Measurements from ENCODE around the gene PLEKHM3. TPM values are rescaled to one million over a fixed set of nuclear protein-coding genes. Genes with fewer than 3 reads are reported as not detected.
"Not testable (repeated sequence)": the region's sequence is repeated elsewhere in the genome, so short reads cannot be mapped to it uniquely, and the experiment has no call there.

PLEKHM3 gene
- polyA plus RNA-seq, 3 donors = 12.4 to 15.3 (median 13.9) TPM

DNA sequence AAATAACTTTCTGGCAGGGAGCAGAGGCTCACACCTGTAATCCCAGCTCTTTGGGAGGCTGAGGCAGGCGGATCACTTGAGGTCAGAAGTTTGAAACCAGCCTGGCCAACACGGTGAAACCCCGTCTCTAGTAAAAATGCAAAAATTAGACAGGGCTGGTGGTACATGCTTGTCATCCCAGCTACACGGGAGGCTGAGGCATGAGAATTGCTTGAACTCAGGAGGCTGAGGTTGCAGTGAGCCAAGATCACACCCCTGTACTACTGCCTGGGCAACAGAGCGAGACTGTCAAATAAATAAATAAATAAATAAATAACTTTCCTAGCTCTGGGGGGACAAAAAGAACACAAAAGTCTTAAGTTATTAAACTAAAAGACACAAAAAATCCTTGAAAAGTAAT is 118.8 kb downstream of the PLEKHM3 start:
- DNase-seq (ENCODE audit: extremely low read depth in 1 of 11, low read depth in 9 of 11, low spot score in 4 of 11) = not testable (repeated sequence)

DNA sequence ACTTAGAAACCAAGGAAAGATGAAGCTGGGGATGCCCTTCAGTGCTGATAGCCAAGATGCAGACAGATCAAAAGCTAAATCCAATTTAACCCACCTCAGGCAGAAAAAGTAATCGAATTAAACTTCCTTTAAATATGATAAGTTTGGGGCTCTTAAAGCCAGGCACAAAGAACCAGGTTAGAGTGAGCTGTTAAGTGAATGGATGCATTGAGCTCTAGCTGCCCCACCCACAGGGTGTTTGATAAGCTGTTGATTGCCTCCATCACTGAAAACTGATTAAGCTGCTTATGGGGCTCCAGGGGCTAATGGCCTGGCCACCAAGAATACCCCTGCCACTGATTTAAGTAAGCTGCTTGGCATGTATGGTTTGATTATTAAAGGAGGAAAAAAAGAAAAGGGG is 119.8 kb downstream of the PLEKHM3 start:
- no peak for DNase-seq (ENCODE audit: extremely low read depth in 1 of 11, low read depth in 9 of 11, low spot score in 4 of 11)

GRCh38 chr2:207903236-207903635 is 122.1 kb downstream of the PLEKHM3 start:
- no peak for DNase-seq (ENCODE audit: extremely low read depth in 1 of 11, low read depth in 9 of 11, low spot score in 4 of 11)

GRCh38 chr2:207902821-207903220 is 122.5 kb downstream of the PLEKHM3 start:
- DNase-seq (ENCODE audit: extremely low read depth in 1 of 11, low read depth in 9 of 11, low spot score in 4 of 11) = no peak

DNA sequence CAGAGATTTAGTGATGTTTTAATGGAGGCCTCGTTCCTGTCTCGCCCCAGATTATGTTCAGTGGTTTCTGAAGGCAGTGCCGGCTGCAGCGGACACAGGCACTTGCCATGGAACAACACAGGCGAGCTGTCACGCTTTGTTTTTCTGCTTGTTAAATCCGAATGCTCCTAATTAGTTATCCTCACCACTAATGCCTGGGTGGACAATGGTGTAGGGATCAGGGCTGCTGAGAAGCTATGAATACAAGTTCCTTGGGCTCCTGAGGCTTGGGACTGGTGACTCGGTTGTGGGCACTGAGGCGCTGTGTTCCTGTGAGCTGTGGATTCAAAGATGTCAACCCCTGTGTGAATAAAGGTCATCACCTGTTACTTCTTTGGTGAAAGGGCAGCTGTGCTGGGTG is 123.5 kb downstream of the PLEKHM3 start:
- no peak for DNase-seq (ENCODE audit: extremely low read depth in 1 of 11, low read depth in 9 of 11, low spot score in 4 of 11)

- DNase-seq (ENCODE audit: extremely low read depth in 1 of 11, low read depth in 9 of 11, low spot score in 4 of 11) = no peak
Observed at GRCh38 chr2:207901401-207901800, 123.9 kb downstream of the PLEKHM3 start.

- no peak for DNase-seq (ENCODE audit: extremely low read depth in 1 of 11, low read depth in 9 of 11, low spot score in 4 of 11)
Observed at GRCh38 chr2:207898354-207898695, 127.0 kb downstream of the PLEKHM3 start.

DNA sequence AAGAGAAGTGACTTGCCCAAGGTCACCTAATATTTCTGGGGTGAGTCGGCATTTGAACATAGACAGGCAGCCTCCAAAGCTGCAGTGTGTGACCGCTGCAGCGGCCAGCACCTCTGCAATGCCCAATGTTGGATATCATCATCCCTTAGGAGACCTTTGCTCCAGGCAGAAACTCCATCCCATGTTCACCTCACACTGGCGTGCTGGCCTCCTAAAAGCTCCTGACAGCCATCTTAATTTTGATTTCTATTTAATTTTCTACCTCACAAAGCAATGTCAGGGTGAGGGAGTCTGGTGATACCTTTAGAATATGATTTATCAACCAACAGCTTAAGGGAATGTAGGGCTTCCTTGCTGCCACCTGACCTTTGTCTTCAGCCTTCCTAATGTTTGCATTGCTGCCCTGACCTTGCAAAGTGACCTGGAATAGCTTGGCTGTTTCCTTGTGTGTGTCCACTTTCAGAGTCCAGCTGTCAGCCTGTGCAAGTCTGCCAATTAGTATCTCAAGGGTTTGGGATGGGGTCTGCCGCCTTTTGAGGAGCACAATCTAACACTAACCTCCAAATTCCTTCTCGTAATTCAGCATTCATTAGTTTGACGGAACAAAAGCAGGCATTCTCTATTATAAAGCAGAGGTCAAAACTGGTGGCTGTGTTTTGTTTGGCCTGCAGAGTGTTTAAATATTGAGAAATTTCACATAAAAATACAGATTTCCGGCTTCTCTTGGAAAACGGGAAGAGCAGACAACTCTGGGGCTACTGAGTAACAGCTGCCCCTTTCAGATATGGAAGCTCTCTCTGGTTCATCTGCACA is 127.6 kb downstream of the PLEKHM3 start:
- DNase-seq (ENCODE audit: extremely low read depth in 1 of 11, low read depth in 9 of 11, low spot score in 4 of 11) = no peak

DNA sequence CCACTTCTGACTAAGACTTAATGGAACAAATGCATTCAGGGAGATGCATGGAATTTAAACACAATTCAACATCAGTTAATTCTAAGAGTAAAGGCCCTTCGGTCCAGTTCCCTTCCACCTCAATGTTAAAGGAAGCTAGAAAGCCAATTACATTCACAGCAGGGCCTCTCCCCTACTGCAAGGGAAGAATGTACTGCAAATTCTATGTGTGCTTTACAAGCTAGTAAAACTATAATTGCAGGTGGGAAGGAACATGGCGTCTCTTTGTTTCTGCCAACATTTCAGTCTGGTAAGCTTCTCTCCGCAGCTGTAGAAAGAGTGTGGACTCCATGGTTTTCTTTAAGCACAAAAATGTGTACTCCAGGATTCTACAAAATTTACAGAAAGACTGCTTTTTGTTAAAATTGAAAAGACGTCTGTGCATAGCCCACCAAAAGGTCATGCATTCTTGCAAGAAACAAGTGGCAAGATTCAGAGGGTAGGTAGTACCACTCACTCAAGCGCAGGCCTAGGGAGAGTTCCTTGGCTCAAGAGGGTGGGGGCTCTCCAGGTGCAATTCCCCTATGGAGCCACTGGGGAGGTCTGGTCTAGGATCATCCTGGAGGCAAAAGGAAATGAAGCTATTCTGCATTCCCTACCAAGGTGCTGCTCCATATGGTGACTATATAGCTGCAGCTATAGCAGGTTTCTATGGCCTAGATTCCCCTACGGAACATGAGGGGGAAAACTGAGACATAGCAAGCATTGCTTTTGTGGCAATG is 128.6 kb downstream of the PLEKHM3 start:
- DNase-seq (ENCODE audit: extremely low read depth in 1 of 11, low read depth in 9 of 11, low spot score in 4 of 11) = no peak

GRCh38 chr2:207895274-207895860 is 130.0 kb downstream of the PLEKHM3 start:
- no peak for DNase-seq (ENCODE audit: extremely low read depth in 1 of 11, low read depth in 9 of 11, low spot score in 4 of 11)

- no peak for DNase-seq (ENCODE audit: extremely low read depth in 1 of 11, low read depth in 9 of 11, low spot score in 4 of 11)
Observed at GRCh38 chr2:207892716-207893402, 132.5 kb downstream of the PLEKHM3 start.

DNA sequence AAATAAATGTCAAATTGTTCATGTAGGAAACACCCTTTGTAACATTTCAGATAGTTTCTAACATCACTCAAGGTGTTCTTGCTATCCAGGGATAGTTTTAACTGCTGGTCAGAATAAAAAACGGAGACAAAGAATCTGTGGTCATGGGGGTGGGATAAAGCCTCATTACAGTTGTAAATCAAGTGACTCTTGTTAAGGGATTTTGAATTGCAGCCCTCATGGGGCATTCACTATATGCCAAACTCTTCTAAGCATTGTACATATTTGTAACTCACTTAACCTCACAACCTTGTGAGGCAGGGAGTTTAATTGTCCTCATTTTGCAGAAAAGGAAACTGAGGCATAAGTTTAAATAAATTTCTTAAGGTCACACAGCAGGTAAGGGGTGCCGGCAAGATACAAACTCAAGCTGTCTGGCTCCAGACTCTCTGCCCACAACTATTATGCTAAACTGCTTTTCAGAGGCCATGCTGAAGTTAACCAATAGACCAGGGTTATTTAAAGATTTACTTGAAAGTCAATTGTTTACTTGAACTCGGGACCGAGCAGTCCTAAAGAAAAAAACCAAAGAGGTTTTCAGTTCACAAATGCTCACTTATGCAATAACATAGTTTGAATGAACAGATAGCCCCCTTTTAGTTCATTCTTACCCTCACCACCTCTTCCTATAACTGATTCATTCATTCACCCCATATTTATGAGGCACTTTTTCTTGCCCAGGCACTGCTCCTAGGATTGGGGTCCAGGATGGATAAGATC is 134.1 kb downstream of the PLEKHM3 start:
- DNase-seq (ENCODE audit: extremely low read depth in 1 of 11, low read depth in 9 of 11, low spot score in 4 of 11) = no peak

GRCh38 chr2:207887500-207887899 is 137.8 kb downstream of the PLEKHM3 start:
- DNase-seq (ENCODE audit: extremely low read depth in 1 of 11, low read depth in 9 of 11, low spot score in 4 of 11) = no peak

DNA sequence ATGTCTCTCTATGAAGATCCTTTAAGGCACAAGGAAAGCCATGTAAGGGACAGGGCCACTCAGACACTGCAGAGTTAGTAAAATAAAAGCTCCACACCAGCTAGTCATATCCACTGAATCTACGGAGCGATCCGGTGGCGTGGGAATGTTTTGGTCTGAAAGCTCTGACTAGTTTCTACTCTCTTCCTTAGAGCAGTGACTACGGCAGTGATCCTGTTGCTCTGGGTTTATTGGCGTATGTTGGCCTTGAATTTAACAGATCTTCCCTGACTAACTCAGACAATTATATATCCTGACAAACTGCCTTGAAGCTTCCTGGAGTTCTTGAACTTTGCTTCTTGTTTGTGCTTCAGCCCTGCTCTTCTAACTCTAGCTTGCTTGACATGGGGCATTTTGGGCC is 140.3 kb downstream of the PLEKHM3 start:
- no peak for DNase-seq (ENCODE audit: extremely low read depth in 1 of 11, low read depth in 9 of 11, low spot score in 4 of 11)

GRCh38 chr2:207884127-207884526 is 141.2 kb downstream of the PLEKHM3 start:
- no peak for DNase-seq (ENCODE audit: extremely low read depth in 1 of 11, low read depth in 9 of 11, low spot score in 4 of 11)

- DNase-seq (ENCODE audit: extremely low read depth in 1 of 11, low read depth in 9 of 11, low spot score in 4 of 11) = no peak
Observed at GRCh38 chr2:207883002-207883780, 142.1 kb downstream of the PLEKHM3 start.

DNA sequence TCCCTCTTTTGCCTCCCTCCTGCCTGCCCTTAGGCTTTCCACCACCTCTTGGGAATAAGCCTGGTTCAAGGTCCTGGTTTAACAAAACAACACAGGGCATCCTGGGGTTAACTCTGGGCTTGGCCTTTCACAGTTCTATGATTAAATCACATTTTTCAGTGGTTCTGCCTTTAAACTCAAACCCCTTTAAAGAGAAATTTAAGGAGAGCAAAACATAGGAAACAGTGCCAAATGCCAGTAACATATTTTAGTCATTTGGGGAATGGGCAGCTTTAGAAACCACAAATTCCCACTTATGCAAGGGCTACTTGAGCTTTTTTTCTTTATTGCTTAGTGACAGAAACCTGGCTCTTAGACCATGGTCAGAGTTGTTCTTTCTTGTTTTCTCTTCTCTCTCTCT is 143.4 kb downstream of the PLEKHM3 start:
- DNase-seq (ENCODE audit: extremely low read depth in 1 of 11, low read depth in 9 of 11, low spot score in 4 of 11) = no peak

DNA sequence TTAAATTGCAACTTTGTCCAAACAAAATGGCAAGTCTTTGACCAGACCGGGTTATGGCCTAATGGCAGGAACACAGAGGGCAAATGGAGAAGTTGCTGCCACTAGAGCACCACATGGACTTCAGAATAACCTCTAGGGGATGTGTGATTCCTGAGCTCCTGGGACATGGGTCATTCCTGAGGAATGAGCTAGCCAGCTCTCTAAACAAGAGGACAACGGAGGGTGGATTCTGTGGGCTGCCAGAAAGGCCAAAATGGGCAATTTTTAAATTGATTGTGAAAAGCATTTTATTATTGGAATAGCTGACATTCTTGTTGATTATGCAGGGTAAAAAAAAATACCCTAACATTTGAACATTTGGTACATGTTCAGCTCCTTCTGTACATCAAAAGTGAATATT is 145.8 kb downstream of the PLEKHM3 start:
- DNase-seq (ENCODE audit: extremely low read depth in 1 of 11, low read depth in 9 of 11, low spot score in 4 of 11) = no peak
